ENCODE results near the gene TCF12. TPM values are rescaled to one million over a fixed set of nuclear protein-coding genes. Genes with fewer than 3 reads are reported as not detected.
"Not testable (repeated sequence)": the region's sequence is repeated elsewhere in the genome, so short reads cannot be mapped to it uniquely, and the experiment has no call there.

TCF12 gene
- total RNA-seq, 1 donor from 2014 or later = 84.6 TPM

DNA sequence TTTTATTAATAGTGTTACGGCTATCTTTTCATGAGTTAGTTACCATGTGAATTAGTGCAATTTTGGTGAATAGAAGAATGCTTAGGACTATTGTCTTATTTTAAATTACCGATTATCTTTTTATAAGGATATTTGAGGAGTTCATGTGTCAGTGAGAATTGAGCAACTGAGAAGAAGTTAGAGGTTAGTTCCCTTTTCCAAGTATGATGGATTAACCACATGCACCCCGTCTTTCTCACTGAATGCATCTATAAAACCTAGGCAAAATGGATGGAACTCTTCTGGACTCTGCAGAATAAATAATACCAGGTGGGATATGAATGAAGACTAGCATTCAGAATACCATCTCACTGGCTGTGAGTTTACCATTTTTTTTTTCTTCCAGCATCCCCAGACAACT is 74.3 kb downstream of the TCF12 start:
- Histone ChIP-seq H3K36me3 (ENCODE audit: control insufficient read depth, insufficient read depth, low read length) (no peaks in the 10 kb centered on the region), H3K27me3 (ENCODE audit: control insufficient read depth, insufficient read depth, low read length) (no peaks in the 10 kb centered on the region), H3K4me3 (ENCODE audit: low read depth, low read length) (no peak overlapping the region)
- TF ChIP-seq, protein P1, sequence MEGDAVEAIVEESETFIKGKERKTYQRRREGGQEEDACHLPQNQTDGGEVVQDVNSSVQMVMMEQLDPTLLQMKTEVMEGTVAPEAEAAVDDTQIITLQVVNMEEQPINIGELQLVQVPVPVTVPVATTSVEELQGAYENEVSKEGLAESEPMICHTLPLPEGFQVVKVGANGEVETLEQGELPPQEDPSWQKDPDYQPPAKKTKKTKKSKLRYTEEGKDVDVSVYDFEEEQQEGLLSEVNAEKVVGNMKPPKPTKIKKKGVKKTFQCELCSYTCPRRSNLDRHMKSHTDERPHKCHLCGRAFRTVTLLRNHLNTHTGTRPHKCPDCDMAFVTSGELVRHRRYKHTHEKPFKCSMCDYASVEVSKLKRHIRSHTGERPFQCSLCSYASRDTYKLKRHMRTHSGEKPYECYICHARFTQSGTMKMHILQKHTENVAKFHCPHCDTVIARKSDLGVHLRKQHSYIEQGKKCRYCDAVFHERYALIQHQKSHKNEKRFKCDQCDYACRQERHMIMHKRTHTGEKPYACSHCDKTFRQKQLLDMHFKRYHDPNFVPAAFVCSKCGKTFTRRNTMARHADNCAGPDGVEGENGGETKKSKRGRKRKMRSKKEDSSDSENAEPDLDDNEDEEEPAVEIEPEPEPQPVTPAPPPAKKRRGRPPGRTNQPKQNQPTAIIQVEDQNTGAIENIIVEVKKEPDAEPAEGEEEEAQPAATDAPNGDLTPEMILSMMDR (IDR thresholded peaks at IDR 0.05; ENCODE audit: insufficient read depth, low read length, poor library complexity, severe bottlenecking) = no peak
- no peak for DNase-seq (ENCODE audit: low read depth)

DNA sequence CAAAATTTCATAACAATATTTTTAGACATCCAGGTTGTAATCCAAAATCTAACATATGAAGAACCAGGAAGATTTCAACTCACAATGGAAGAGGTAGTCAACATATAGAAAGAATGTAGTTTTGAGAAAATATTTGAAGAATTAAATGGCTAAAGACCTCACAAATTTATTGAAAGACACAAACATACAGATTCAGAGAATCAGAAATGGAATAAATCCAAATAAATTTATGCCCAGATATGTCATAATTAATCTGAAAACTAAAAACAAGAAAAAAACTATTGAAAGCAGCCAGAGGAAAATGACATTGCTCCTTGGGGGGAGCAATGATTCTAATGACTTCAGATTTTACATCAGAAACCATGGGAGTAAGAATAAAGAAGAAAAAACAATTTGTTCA is 75.8 kb downstream of the TCF12 start:
- H3K27me3 ChIP-seq (ENCODE audit: control insufficient read depth, insufficient read depth, low read length) = no peaks in the 10 kb centered on the region
- no peaks in the 10 kb centered on the region for H3K36me3 ChIP-seq (ENCODE audit: control insufficient read depth, insufficient read depth, low read length)
- DNase-seq (ENCODE audit: low read depth) = no peak
- no peak overlapping the region for H3K4me3 ChIP-seq (ENCODE audit: low read depth, low read length)
- TF ChIP-seq, protein P1 (IDR thresholded peaks at IDR 0.05; ENCODE audit: insufficient read depth, low read length, poor library complexity, severe bottlenecking) = no peak

DNA sequence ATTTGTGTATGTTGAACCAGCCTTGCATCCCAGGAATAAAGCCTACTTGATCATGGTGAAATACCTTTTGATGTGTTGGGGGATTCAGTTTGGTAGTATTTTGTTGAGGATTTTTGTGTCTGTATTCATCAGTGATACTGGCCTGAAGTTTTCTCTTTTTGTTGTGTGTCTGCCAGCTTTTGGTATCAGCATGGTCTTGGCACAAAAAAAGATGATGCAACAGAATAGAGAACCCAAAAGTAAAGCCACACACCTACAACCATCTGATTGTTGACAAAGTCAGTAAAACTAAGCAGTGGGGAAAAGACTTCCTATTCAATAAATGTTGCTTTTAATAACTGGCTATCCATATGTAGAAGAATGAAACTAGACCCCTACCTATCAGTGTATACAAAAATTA is 77.6 kb downstream of the TCF12 start:
- Histone ChIP-seq H3K27me3 (ENCODE audit: control insufficient read depth, insufficient read depth, low read length) (no peaks in the 10 kb centered on the region), H3K36me3 (ENCODE audit: control insufficient read depth, insufficient read depth, low read length) (no peaks in the 10 kb centered on the region), H3K4me3 (ENCODE audit: low read depth, low read length) (no peak overlapping the region)
- DNase-seq (ENCODE audit: low read depth) = no peak
- TF ChIP-seq, protein P1 (IDR thresholded peaks at IDR 0.05; ENCODE audit: insufficient read depth, low read length, poor library complexity, severe bottlenecking) = no peak

DNA sequence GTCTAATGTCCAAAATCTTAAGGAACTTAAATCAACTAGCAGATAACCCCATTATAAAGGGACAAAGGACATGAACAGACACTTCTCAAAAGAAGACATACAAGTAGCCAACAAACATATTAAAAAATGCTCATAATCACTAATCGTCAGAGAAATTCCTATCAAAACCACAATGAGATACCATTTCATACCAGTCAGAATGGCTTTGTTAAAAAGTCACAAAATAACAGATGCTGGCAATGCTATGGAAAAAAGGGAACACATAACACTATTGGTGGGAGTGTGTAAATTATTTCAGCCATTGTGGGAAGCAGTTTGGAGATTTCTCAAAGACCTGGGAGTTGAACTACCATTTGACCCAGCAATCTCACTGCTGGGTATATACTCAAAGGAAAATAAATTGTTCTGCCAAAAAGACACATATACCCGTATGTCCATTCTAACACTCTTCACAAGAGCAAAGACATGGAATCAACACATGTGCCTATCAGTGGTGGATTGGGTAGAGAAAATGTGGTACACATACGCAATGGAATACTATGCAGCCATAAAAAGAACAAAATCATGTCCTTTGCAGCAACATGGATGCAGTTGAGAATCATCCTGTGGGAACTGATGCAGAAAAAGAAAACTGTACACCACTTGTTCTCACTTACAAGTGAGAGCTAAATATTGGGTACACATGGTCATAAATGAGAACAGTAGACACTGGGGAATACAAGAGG is 78.5 kb downstream of the TCF12 start:
- TF ChIP-seq, protein P1 (IDR thresholded peaks at IDR 0.05; ENCODE audit: insufficient read depth, low read length, poor library complexity, severe bottlenecking) = no peak
- H3K4me3 ChIP-seq (ENCODE audit: low read depth, low read length) = no peak overlapping the region
- no peak for DNase-seq (ENCODE audit: low read depth)

DNA sequence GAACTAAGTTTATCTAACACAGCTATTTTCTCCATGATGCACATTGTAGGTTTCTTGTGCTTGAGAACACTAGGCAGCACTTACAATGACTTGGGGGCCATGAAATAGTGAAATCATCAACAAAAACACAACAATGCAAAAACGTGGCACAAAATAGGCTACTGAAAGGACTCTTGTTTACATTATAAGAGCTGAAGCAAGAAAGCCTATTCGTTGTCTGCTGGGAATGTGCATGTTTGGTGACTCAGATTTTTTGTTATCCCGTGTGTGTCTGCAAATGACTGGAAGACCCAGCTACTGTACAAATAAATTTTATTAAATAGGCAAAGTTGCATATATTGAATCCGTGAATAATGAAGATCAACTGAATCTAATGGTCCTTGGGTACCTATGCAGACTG is 85.0 kb downstream of the TCF12 start:
- no peak overlapping the region for H3K4me3 ChIP-seq (ENCODE audit: low read depth, low read length)
- no peaks in the 10 kb centered on the region for H3K27me3 ChIP-seq (ENCODE audit: control insufficient read depth, insufficient read depth, low read length)
- DNase-seq (ENCODE audit: low read depth) = no peak
- no peaks in the 10 kb centered on the region for H3K36me3 ChIP-seq (ENCODE audit: control insufficient read depth, insufficient read depth, low read length)
- TF ChIP-seq, protein P1 (IDR thresholded peaks at IDR 0.05; ENCODE audit: insufficient read depth, low read length, poor library complexity, severe bottlenecking) = no peak

More for the DNA sequence above, 78.5 kb downstream of the TCF12 start:
- Histone ChIP-seq H3K27me3 (ENCODE audit: control insufficient read depth, insufficient read depth, low read length) (no peaks in the 10 kb centered on the region), H3K36me3 (ENCODE audit: control insufficient read depth, insufficient read depth, low read length) (no peaks in the 10 kb centered on the region)

DNA sequence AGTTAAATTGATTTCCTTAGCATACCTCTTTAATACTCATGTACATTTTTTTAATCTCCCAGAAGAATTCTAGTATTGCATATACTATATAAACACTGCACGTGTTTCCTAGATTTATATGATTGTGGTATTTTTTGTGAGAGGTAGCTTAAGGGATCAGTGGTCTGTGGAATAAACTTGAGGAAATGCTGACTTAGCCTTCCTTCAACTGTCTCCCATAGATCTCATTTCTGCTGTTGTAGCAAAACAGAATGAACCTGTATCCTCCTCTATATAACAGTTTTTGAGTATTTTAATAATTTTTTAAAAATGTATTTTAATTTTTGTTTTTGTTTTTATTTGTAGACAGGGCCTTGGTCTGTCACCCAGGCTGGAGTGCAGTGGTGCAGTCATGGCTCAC is 86.8 kb downstream of the TCF12 start:
- Histone ChIP-seq H3K27me3 (ENCODE audit: control insufficient read depth, insufficient read depth, low read length) (no peaks in the 10 kb centered on the region), H3K36me3 (ENCODE audit: control insufficient read depth, insufficient read depth, low read length) (no peaks in the 10 kb centered on the region), H3K4me3 (ENCODE audit: low read depth, low read length) (no peak overlapping the region)
- no peak for DNase-seq (ENCODE audit: low read depth)
- TF ChIP-seq, protein P1 (IDR thresholded peaks at IDR 0.05; ENCODE audit: insufficient read depth, low read length, poor library complexity, severe bottlenecking) = no peak

DNA sequence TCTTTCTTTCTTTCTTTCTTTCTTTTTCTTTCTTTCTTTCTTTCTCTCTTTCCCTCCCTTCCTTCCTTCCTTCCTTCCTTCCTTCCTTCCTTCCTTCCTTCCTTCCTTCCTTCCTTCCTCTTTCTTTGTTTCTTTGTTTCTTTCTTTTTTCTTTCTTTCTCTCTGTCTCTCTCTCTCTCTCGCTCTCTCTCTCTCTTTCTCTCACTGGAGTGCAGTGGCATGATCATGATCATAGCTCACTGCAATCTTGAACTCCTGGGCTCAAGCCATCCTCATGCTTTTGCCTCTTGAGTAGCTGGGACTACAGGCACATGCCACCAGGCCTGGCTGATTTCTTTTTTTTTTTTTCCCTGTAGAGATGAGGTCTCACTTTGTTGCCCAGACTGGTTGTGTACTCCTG is 89.4 kb downstream of the TCF12 start:
- not testable (repeated sequence) for DNase-seq (ENCODE audit: low read depth); H3K27me3 ChIP-seq (ENCODE audit: control insufficient read depth, insufficient read depth, low read length); H3K36me3 ChIP-seq (ENCODE audit: control insufficient read depth, insufficient read depth, low read length); H3K4me3 ChIP-seq (ENCODE audit: low read depth, low read length)

Measured in kidney epithelial cell (primary cell).